Sigmoid colon (tissue), 7 donors: ENCODE results near the gene NACAD. TPM values are rescaled to one million over a fixed set of nuclear protein-coding genes. Genes with fewer than 3 reads are reported as not detected.

ENCODE experiments used
- DNase-seq: peaks from one replicate; pipeline ENCODE4 v3.0.0-alpha.2; 2019
- H3K27ac ChIP-seq, 4 donors: fragments of 200-600 bp; sonication (generic); one replicate each; pipeline ENCODE4 v1.5.1; 2016 to 2019; ENCODE audit warnings: mild to moderate bottlenecking in 1 of 4
- H3K27me3 ChIP-seq, 3 donors: fragments of 200-600 bp; sonication (generic); one replicate each; pipeline ENCODE4 v1.5.1; 2019; ENCODE audit warnings: mild to moderate bottlenecking in 1 of 3
- H3K36me3 ChIP-seq, 4 donors: fragments of 200-600 bp; sonication (generic); one replicate each; pipeline ENCODE4 v1.5.1; 2016 to 2019
- H3K4me1 ChIP-seq, 4 donors: fragments of 200-600 bp; sonication (generic); one replicate each; pipeline ENCODE4 v1.5.1; 2017 to 2019
- H3K4me3 ChIP-seq, 4 donors: fragments of 200-600 bp; sonication (generic); one replicate each; pipeline ENCODE4 v1.5.1; 2017 to 2019; ENCODE audit warnings: mild to moderate bottlenecking in 2 of 4, moderate library complexity in 1 of 4
- H3K9me3 ChIP-seq, 4 donors: fragments of 200-600 bp in 3 of 4; sonication (generic) in 3 of 4; one replicate each; pipeline versions ENCODE4 v1.5.1 to v1.6.1; 2013 to 2019
- CTCF ChIP-seq, 4 experiments: fragments of 450-650 bp in 3 of 4; fragments of 200-600 bp in 1 of 4; IDR thresholded peaks; one replicate each; pipeline ENCODE4 v1.5.1; 2016 to 2019; ENCODE audit warnings: antibody characterized with exemption in 4 of 4, mild to moderate bottlenecking in 3 of 4, moderate library complexity in 2 of 4
- EP300 ChIP-seq, 4 donors: sonication (generic); formaldehyde crosslinking; IDR thresholded peaks; one replicate each; pipeline ENCODE4 v1.6.1; 2017; ENCODE audit warnings: antibody characterized with exemption in 4 of 4
- POLR2A ChIP-seq, 2 donors: fragments of 450-650 bp; IDR thresholded peaks; one replicate each; pipeline ENCODE4 v1.6.1; 2016; ENCODE audit warnings: antibody characterized with exemption in 2 of 2, mild to moderate bottlenecking in 2 of 2, moderate library complexity in 2 of 2
- POLR2AphosphoS5 ChIP-seq, 4 donors: sonication (generic); formaldehyde crosslinking; IDR thresholded peaks; one replicate each; pipeline ENCODE4 v1.6.1; 2017; ENCODE audit warnings: antibody characterized with exemption in 4 of 4
- WGBS, 2 donors: extraction: QIAGEN DNeasy Blood & Tissue Kit; methylation state at CpG; one replicate each; pipeline ENCODE4 v1.1.7; 2013; 5-methylcytosine and 5-hydroxymethylcytosine counted together
- intact Hi-C: fragments of 100-400 bp; cut with DNase I; formaldehyde crosslinking; loops from one replicate; pipeline ENCODE4 v1.15.1; 2023
- polyA plus RNA-seq, 3 donors: library from polyadenylated mRNA; stranded (reverse); fragments of 200-250 nt; gene quantifications; one replicate each; pipeline ENCODE4 v1.2.3, GENCODE V29; 2013
- total RNA-seq, 4 donors: library from RNA; depleted of rRNA; stranded (reverse); fragments of >200 nt; gene quantifications; one replicate each; pipeline ENCODE4 v1.1.0, GENCODE V29; 2016
- donor health status: healthy with polysubstance abuse.
- donor health status: Bipolar disorder and iron deficiency.
- donor health status: healthy.

Gene NACAD
- total and polyA plus RNA-seq, 7 donors: 0.23 to 8.9 (median 3.2) TPM

GRCh38 chr7:45080265-45080957 is 8.4 kb downstream of the NACAD start:
- Histone ChIP-seq H3K27me3 (no peaks in the 10 kb centered on the region), H3K4me1 (no peaks in the 10 kb centered on the region), H3K36me3 (peaks cover 13 to 28% (median 17%) of the 10 kb centered on the region in 4 donors), H3K27ac (no peak overlapping the region), H3K4me3 (no peak overlapping the region), H3K9me3 (no peaks in the 10 kb centered on the region)
- no peak for DNase-seq
- intact Hi-C loops: no loop called here
- WGBS, 2 donors: 89 to 90% methylated on average over 17 of the region's 17 CpGs
- TF ChIP-seq EP300 (IDR thresholded peaks at IDR 0.05): no peak
- TF ChIP-seq POLR2AphosphoS5 (IDR thresholded peaks at IDR 0.05): no peak
- no peak for TF ChIP-seq CTCF (IDR thresholded peaks at IDR 0.05)
- TF ChIP-seq POLR2A (IDR thresholded peaks at IDR 0.05): no peak

- H3K36me3 ChIP-seq: peaks cover 27 to 50% (median 33%) of the 10 kb centered on the region in 4 donors
- H3K4me1 ChIP-seq: no peaks in the 10 kb centered on the region
- DNase-seq: peak; percentile 48
These were observed 10.6 kb downstream of the NACAD start for GRCh38 chr7:45078125-45078681.

GRCh38 chr7:45077579-45077978 is 11.2 kb downstream of the NACAD start:
- TF ChIP-seq EP300 (IDR thresholded peaks at IDR 0.05): no peak
- TF ChIP-seq CTCF (IDR thresholded peaks at IDR 0.05): no peak
- no peak for TF ChIP-seq POLR2A (IDR thresholded peaks at IDR 0.05)
- TF ChIP-seq POLR2AphosphoS5 (IDR thresholded peaks at IDR 0.05): no peak
- Histone ChIP-seq H3K36me3 (peaks cover 27 to 56% (median 38%) of the 10 kb centered on the region in 4 donors), H3K27me3 (no peaks in the 10 kb centered on the region), H3K4me1 (no peaks in the 10 kb centered on the region), H3K4me3 (no peak overlapping the region), H3K27ac (no peak overlapping the region), H3K9me3 (no peaks in the 10 kb centered on the region)
- no peak for DNase-seq
- 84 to 85% methylated on average over 9 of the region's 9 CpGs for WGBS, 2 donors
- intact Hi-C loops: no loop called here

More at GRCh38 chr7:45078125-45078681, 10.6 kb downstream of the NACAD start:
- 80 to 82% methylated on average over 8 of the region's 8 CpGs for WGBS, 2 donors
- no peak overlapping the region for H3K27ac ChIP-seq
- no peaks in the 10 kb centered on the region for H3K27me3 ChIP-seq
- intact Hi-C loops: no loop called here
- no peak for TF ChIP-seq POLR2AphosphoS5 (IDR thresholded peaks at IDR 0.05)
- no peak for TF ChIP-seq CTCF (IDR thresholded peaks at IDR 0.05)
- TF ChIP-seq POLR2A (IDR thresholded peaks at IDR 0.05): no peak
- TF ChIP-seq EP300 (IDR thresholded peaks at IDR 0.05): no peak
- no peak overlapping the region for H3K4me3 ChIP-seq
- no peaks in the 10 kb centered on the region for H3K9me3 ChIP-seq

- DNase-seq: no peak
- WGBS, 2 donors: 96% methylated on average over 5 of the region's 5 CpGs
- no peaks in the 10 kb centered on the region for H3K27me3 ChIP-seq
- no peaks in the 10 kb centered on the region for H3K4me1 ChIP-seq
- H3K4me3 ChIP-seq: no peak overlapping the region
- TF ChIP-seq POLR2A (IDR thresholded peaks at IDR 0.05) (no peak), CTCF (IDR thresholded peaks at IDR 0.05) (no peak), POLR2AphosphoS5 (IDR thresholded peaks at IDR 0.05) (no peak)
- peaks cover 27 to 61% (median 40%) of the 10 kb centered on the region in 4 donors for H3K36me3 ChIP-seq
- no peaks in the 10 kb centered on the region for H3K9me3 ChIP-seq
- intact Hi-C loops: no loop called here
- H3K27ac ChIP-seq: no peak overlapping the region
These were observed 11.8 kb downstream of the NACAD start for GRCh38 chr7:45076946-45077345.
